Panc1 (cell line): ENCODE results near the gene ZFR2. TPM values are rescaled to one million over a fixed set of nuclear protein-coding genes. Genes with fewer than 3 reads are reported as not detected.
A peak's percentile ranks its signal among the peaks of the same experiment; 100 is the strongest.

Experiments
- ATAC-seq: fragments of 200-7000 bp; cut with Tn5 transposase; 2 replicates; pipeline ENCODE4 v1.9.1; 2020; ENCODE audit warnings: mild to moderate bottlenecking, moderate library complexity
- BruUV-seq: library from RNA; stranded (reverse); fragments of 400-500 nt; replicated peaks from 2 replicates; lab custom pipeline; 2021; lab: Mats Ljungman, UMichigan
- CTCF ChIA-PET: fragments of 300-600 bp; sonication (Branson Sonifier 250); formaldehyde crosslinking; loops from one replicate; lab custom pipeline; 2022; ENCODE audit warnings: antibody characterized with exemption; lab: Charles Lee
- POLR2A ChIA-PET: fragments of 300-600 bp; sonication (Branson Sonifier 250); formaldehyde crosslinking; loops from one replicate; lab custom pipeline; 2022; ENCODE audit warnings: antibody characterized with exemption; lab: Charles Lee
- DNase-seq: peaks from one replicate; pipeline ENCODE4 v3.0.0-alpha.2; 2010; ENCODE audit warnings: low read depth, low spot score
- H3K27ac ChIP-seq: 2 replicates; pipeline ENCODE4 v1.5.1; 2011; ENCODE audit warnings: mild to moderate bottlenecking, low read length, inconsistent platforms
- H3K27me3 ChIP-seq: fragments of 200-500 bp; sonication (Bioruptor generic); 2 replicates; pipeline ENCODE4 v1.6.0; 2014; ENCODE audit warnings: low read length, inconsistent platforms; ENCODE audit not compliant: control insufficient read depth, insufficient read depth
- H3K36me3 ChIP-seq: fragments of 200-500 bp; sonication (Bioruptor generic); 2 replicates; pipeline ENCODE4 v1.5.1; 2014; ENCODE audit warnings: inconsistent platforms, mild to moderate bottlenecking, low read length, moderate library complexity; ENCODE audit not compliant: control insufficient read depth, insufficient read depth
- H3K4me1 ChIP-seq: 2 replicates; pipeline ENCODE4 v1.5.1; 2011; ENCODE audit warnings: inconsistent platforms, mild to moderate bottlenecking, low read length, moderate library complexity; ENCODE audit not compliant: control insufficient read depth, insufficient read depth
- H3K4me3 ChIP-seq, 2 experiments: 2 replicates each; pipeline ENCODE4 v1.5.1; 2011 to 2012; ENCODE audit warnings: low read depth in 2 of 2, low read length in 2 of 2, mild to moderate bottlenecking in 2 of 2, inconsistent platforms in 1 of 2, moderate library complexity in 1 of 2
- H3K9me3 ChIP-seq: fragments of 200-500 bp; sonication (Bioruptor generic); 2 replicates; pipeline ENCODE4 v1.5.1; 2014; ENCODE audit warnings: low read depth, mild to moderate bottlenecking, inconsistent platforms, low read length, moderate library complexity; ENCODE audit not compliant: control insufficient read depth, insufficient read depth
- POLR2AphosphoS5 ChIP-seq: IDR thresholded peaks from 2 replicates; pipeline ENCODE4 v1.6.1; 2012; ENCODE audit warnings: mild to moderate bottlenecking, low read depth, low read length, moderate library complexity
- SIN3A ChIP-seq: IDR thresholded peaks from 2 replicates; pipeline ENCODE4 v1.6.1; 2012; ENCODE audit warnings: low read depth, mild to moderate bottlenecking, low read length, moderate library complexity, borderline replicate concordance; ENCODE audit not compliant: insufficient read depth
- TCF7L2 ChIP-seq: IDR thresholded peaks from 2 replicates; pipeline ENCODE4 v1.6.1; 2011; ENCODE audit warnings: mild to moderate bottlenecking, low read depth, low read length, inconsistent platforms
- in situ Hi-C: cut with HindIII; loops from 2 replicates; pipeline ENCODE4 v1.10.0; 2016; ENCODE audit warnings: low sequenced_read_pairs, low pct_unique_long_range_greater_than_20kb
- intact Hi-C: fragments of 100-400 bp; cut with micrococcal nuclease; formaldehyde crosslinking; loops from one replicate; pipeline ENCODE4 v1.10.0; 2022; ENCODE audit not compliant: unreplicated experiment
- total RNA-seq: library from RNA; stranded (reverse); gene quantifications from one replicate; pipeline ENCODE4 v1.2.1, GENCODE V29; 2021; ENCODE audit not compliant: unreplicated experiment
- TF ChIP-seq, protein P1 (sequence below), 2 experiments: IDR thresholded peaks; 2 replicates each; pipeline ENCODE4 v1.6.1; 2011 to 2012; ENCODE audit warnings: low read depth in 2 of 2, control low read depth in 1 of 2, low read length in 1 of 2, mild to moderate bottlenecking in 1 of 2, moderate library complexity in 1 of 2; ENCODE audit not compliant: insufficient read depth in 1 of 2
- TF ChIP-seq, protein P2 (sequence below): fragments of 450-650 bp; IDR thresholded peaks from 2 replicates; pipeline ENCODE4 v1.5.1; 2017; ENCODE audit warnings: mild to moderate bottlenecking

ZFR2 gene
- total RNA-seq, 1 experiment from 2014 or later: 0.74 TPM

DNA sequence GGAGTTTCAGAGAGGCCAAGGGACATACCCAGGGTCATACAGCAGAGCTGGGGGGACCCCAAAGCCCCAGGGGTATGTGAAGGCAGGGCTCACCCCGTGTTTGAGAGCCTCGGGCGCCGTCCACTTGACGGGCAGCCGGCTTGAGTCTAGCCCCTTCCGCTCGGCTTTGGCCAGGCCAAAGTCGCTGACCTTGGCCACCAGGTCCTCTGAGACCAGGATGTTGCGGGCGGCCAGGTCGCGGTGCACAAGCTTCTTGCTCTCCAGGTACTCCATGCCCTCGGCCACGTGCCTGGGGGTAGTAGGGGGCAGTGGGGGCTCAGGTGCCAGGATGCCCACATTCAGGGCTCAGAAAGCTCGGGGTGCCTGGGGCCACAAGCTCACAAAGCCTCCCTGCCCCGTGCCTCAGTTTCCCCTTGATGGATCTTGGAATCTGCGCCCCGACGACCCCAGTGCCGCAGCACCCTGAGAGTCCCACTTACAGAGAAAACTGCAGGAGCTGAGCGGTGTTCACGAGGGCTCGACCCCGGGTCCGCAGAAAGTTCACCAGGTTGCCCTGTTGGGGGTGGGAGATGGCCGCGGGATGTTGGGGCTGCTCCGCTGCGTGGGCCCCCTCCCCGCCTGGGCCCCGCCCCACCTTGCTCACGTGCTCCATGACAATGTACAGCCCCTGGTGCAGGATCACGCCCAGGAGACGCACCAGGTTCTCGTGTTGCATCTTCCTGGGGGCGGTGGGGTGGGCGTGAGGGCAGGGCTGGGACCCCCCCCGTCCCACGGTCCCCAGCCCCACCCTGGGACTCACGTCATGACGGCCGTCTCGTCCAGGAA, 89.7 kb downstream of the ZFR2 start:
- no peak for TF ChIP-seq SIN3A
- TF ChIP-seq, protein P1, sequence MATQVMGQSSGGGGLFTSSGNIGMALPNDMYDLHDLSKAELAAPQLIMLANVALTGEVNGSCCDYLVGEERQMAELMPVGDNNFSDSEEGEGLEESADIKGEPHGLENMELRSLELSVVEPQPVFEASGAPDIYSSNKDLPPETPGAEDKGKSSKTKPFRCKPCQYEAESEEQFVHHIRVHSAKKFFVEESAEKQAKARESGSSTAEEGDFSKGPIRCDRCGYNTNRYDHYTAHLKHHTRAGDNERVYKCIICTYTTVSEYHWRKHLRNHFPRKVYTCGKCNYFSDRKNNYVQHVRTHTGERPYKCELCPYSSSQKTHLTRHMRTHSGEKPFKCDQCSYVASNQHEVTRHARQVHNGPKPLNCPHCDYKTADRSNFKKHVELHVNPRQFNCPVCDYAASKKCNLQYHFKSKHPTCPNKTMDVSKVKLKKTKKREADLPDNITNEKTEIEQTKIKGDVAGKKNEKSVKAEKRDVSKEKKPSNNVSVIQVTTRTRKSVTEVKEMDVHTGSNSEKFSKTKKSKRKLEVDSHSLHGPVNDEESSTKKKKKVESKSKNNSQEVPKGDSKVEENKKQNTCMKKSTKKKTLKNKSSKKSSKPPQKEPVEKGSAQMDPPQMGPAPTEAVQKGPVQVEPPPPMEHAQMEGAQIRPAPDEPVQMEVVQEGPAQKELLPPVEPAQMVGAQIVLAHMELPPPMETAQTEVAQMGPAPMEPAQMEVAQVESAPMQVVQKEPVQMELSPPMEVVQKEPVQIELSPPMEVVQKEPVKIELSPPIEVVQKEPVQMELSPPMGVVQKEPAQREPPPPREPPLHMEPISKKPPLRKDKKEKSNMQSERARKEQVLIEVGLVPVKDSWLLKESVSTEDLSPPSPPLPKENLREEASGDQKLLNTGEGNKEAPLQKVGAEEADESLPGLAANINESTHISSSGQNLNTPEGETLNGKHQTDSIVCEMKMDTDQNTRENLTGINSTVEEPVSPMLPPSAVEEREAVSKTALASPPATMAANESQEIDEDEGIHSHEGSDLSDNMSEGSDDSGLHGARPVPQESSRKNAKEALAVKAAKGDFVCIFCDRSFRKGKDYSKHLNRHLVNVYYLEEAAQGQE (IDR thresholded peaks at IDR 0.05; ENCODE audit: insufficient read depth in 1 of 2, low read depth in 2 of 2, low read length in 1 of 2): no peak
- TF ChIP-seq TCF7L2: no peak
- TF ChIP-seq POLR2AphosphoS5: no peak
- TF ChIP-seq, protein P2, sequence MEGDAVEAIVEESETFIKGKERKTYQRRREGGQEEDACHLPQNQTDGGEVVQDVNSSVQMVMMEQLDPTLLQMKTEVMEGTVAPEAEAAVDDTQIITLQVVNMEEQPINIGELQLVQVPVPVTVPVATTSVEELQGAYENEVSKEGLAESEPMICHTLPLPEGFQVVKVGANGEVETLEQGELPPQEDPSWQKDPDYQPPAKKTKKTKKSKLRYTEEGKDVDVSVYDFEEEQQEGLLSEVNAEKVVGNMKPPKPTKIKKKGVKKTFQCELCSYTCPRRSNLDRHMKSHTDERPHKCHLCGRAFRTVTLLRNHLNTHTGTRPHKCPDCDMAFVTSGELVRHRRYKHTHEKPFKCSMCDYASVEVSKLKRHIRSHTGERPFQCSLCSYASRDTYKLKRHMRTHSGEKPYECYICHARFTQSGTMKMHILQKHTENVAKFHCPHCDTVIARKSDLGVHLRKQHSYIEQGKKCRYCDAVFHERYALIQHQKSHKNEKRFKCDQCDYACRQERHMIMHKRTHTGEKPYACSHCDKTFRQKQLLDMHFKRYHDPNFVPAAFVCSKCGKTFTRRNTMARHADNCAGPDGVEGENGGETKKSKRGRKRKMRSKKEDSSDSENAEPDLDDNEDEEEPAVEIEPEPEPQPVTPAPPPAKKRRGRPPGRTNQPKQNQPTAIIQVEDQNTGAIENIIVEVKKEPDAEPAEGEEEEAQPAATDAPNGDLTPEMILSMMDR: no peak
- ChIA-PET CTCF (no interaction called here), POLR2A (interaction anchor here (0.5 kb wide), 1 partner anchor 290 kb away, joined by 5 read pairs; no protein-coding TSS in a partner anchor)
- Histone ChIP-seq H3K4me3 (no peak overlapping the region), H3K27me3 (no peaks in the 10 kb centered on the region), H3K36me3 (no peaks in the 10 kb centered on the region), H3K9me3 (no peaks in the 10 kb centered on the region; the same call in 1 of the 2 replicates), H3K4me1 (no peaks in the 10 kb centered on the region), H3K27ac (no peak overlapping the region)
- in situ Hi-C loops (no loop called here), intact Hi-C loops (no loop called here)
- no TSS peak for BruUV-seq
- DNase-seq: no peak
- ATAC-seq: no peak

DNA sequence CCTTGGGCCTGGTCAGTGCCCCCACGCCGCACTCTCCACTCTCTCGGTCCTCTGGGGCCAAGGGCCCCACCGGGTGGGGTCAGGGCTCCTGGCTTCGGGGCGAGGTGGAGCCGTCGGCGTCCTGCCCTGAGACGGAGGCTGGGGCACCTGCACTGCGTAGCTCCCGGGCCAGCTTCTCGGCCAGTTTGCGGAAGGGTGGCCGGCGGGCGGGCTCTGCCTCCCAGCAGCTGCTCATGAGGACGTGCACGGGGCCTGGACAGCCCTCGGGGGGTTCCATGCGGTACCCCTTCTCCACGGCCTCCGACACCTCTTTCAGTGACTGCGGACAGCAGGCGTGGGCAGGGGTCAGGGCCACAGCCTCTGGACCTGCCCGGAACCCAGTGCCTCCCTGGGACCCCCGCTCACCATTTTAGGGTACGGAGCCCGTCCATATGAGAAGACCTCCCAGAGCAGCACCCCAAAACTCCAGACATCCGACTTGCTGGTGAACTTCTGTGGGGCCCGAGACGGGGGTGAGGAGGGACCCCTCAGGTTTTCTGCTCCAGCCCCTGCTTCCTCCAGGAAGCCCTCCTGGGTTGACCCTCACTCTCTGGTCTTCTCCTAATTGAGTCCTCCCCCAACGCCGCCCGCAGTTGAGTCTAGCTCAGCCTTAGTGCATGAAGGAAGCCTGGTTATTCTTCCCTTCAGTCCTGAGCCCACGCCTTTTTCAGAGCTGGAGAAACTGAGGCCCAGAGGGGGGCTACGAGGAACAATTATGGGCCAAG, 90.6 kb downstream of the ZFR2 start:
- Histone ChIP-seq H3K27me3 (no peaks in the 10 kb centered on the region), H3K9me3 (no peaks in the 10 kb centered on the region; the same call in 1 of the 2 replicates), H3K27ac (no peak overlapping the region), H3K36me3 (no peaks in the 10 kb centered on the region), H3K4me3 (no peak overlapping the region), H3K4me1 (no peaks in the 10 kb centered on the region)
- CTCF ChIA-PET: no interaction called here
- intact Hi-C loops (no loop called here), in situ Hi-C loops (no loop called here)
- POLR2A ChIA-PET: interaction anchor here (0.5 kb wide), 1 partner anchor 289 kb away, joined by 5 read pairs; no protein-coding TSS in a partner anchor
- BruUV-seq: no TSS peak
- peak; percentile 56 for ATAC-seq
- no peak for DNase-seq
- TF ChIP-seq, protein P2: no peak
- TF ChIP-seq TCF7L2 (no peak), POLR2AphosphoS5 (no peak), SIN3A (no peak)
- TF ChIP-seq, protein P1 (IDR thresholded peaks at IDR 0.05; ENCODE audit: insufficient read depth in 1 of 2, low read depth in 2 of 2, low read length in 1 of 2): no peak
